GM12872 (cell line): Measurements from ENCODE around the gene PPID.

Source experiments
- CTCF ChIP-seq: IDR thresholded peaks from 3 replicates; pipeline ENCODE4 v1.5.1; 2011; ENCODE audit warnings: low read depth, mild to moderate bottlenecking, low read length, moderate library complexity; ENCODE audit not compliant: insufficient read depth

PPID gene

DNA sequence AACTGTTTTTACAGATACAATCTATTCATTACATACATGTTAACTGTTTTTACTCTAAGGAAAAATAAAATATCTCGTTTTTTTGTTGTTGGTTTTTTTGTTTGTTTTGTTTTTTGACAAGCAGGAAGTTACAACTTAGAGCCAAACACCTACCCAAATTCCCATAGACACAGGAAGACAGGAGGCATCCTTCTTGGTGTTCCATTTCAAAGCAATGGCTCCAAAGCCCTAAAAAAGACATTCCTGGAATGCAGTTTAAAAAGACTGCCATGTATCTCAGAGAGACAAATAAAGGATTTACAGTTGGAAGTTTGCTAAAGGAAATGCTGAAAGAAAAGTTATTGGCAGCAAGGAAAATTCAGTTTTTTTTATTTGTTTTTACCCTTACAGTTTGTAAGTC, 34.4 kb downstream of the PPID start:
- no peak for TF ChIP-seq CTCF

DNA sequence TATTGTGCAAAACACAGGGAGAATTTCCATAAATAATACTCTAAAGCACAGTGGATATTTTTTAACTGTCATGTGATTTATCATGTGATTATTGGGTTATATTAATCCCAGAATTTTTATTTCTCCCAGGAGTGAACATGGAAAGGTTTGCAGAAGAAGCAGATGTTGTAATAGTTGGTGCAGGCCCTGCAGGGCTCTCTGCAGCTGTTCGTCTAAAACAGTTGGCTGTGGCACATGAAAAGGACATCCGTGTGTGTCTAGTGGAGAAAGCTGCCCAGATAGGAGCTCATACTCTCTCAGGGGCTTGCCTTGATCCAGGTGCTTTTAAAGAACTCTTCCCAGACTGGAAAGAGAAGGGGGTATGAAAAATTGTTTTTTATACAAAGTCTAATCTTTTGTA, 41.1 kb downstream of the PPID start:
- TF ChIP-seq CTCF = no peak

DNA sequence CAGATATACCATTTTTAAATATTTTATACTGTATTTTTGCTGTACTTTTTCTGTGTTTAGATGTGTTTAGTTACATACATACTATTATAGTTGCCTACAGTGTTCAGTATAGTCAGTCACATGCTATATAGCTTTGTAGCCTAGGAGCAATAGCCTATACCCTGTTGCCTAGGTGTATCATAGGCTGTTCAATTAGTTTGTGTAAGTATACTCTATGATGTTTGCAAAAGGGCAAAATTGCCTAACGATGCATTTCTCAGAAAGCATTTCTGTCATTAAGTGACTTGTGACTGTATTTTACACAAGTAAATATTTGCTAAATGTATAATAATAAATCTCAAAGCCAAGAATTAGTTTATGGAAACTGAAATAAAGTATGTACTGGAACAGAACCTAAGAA, 41.6 kb downstream of the PPID start:
- no peak for TF ChIP-seq CTCF

GRCh38 chr4:158678767-158679166, 44.4 kb downstream of the PPID start:
- no peak for TF ChIP-seq CTCF

DNA sequence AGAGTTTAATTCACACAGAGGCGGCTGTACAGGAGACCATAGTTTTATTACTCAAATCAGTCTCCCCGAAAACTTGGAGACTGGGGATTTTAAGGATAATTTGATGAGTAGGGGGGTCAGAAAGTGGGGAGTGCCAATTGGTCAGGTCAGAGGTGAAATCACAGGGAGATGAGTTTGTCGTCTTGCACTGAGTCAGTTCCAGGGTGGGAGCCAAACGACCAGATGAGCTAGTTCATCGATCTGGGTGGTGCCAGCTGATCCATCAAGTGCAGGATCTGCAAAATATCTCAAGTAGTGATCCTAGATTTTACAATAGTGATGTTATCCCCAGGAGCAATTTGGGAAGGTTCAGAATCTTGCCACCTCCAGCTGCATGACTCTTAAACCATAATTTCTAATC, 47.1 kb downstream of the PPID start:
- TF ChIP-seq CTCF = no peak

GRCh38 chr4:158673633-158674032, 49.6 kb downstream of the PPID start:
- no peak for TF ChIP-seq CTCF

GRCh38 chr4:158671915-158672806, 51.0 kb downstream of the PPID start, which contains the start of gene ETFDH:
Gene ETFDH (plus strand): TSS chr4:158672296. CDS start chr4:158672457, 161 bp downstream.
- TF ChIP-seq CTCF = peak; percentile 74
